IMR-90 (cell line): ENCODE data around the gene KMT2C.
"Not testable (repeated sequence)": the region's sequence is repeated elsewhere in the genome, so short reads cannot be mapped to it uniquely, and the experiment has no call there.

Source experiments
- BHLHE40 ChIP-seq: fragments of 150-350 bp; IDR thresholded peaks from 2 replicates; pipeline ENCODE4 v1.6.1; 2016; ENCODE audit warnings: mild to moderate bottlenecking, low read depth, low read length
- CEBPB ChIP-seq: IDR thresholded peaks from 2 replicates; pipeline ENCODE4 v1.6.1; 2012; ENCODE audit warnings: low read depth, low read length, improper control_type of control experiment
- FOS ChIP-seq: fragments of 150-350 bp; IDR thresholded peaks from 2 replicates; pipeline ENCODE4 v1.6.1; 2016; ENCODE audit warnings: low read depth, low read length
- MAFK ChIP-seq: IDR thresholded peaks from 2 replicates; pipeline ENCODE4 v1.6.1; 2012; ENCODE audit warnings: low read depth, low read length, improper control_type of control experiment
- MXI1 ChIP-seq: IDR thresholded peaks from 2 replicates; pipeline ENCODE4 v1.6.1; 2012; ENCODE audit warnings: low read depth, mild to moderate bottlenecking, low read length, moderate library complexity, borderline replicate concordance
- NFE2L2 ChIP-seq: fragments of 150-350 bp; IDR thresholded peaks from 2 replicates; pipeline ENCODE4 v1.6.1; 2016; ENCODE audit warnings: low read depth, mild to moderate bottlenecking, low read length
- POLR2A ChIP-seq: IDR thresholded peaks from 2 replicates; pipeline ENCODE4 v1.6.1; 2012; ENCODE audit warnings: mild to moderate bottlenecking, low read depth, low read length
- RAD21 ChIP-seq: IDR thresholded peaks from 2 replicates; pipeline ENCODE4 v1.6.1; 2012; ENCODE audit warnings: low read length, improper control_type of control experiment
- RCOR1 ChIP-seq: IDR thresholded peaks from 2 replicates; pipeline ENCODE4 v1.6.1; 2012; ENCODE audit warnings: mild to moderate bottlenecking, low read length, improper control_type of control experiment; ENCODE audit not compliant: insufficient replicate concordance
- RFX5 ChIP-seq: IDR thresholded peaks from 2 replicates; pipeline ENCODE4 v1.8.0; 2012; ENCODE audit warnings: low read depth, mild to moderate bottlenecking, low read length, moderate library complexity
- TF ChIP-seq, protein P1 (sequence below): conservative IDR thresholded peaks from 2 replicates; pipeline ENCODE4 v1.5.1; 2012; ENCODE audit warnings: mild to moderate bottlenecking, low read depth, low read length, improper control_type of control experiment
- TF ChIP-seq, protein P2 (sequence below): fragments of 150-350 bp; IDR thresholded peaks from 2 replicates; pipeline ENCODE4 v1.6.1; 2017; ENCODE audit warnings: mild to moderate bottlenecking, antibody characterized with exemption, low read length, low read depth

DNA sequence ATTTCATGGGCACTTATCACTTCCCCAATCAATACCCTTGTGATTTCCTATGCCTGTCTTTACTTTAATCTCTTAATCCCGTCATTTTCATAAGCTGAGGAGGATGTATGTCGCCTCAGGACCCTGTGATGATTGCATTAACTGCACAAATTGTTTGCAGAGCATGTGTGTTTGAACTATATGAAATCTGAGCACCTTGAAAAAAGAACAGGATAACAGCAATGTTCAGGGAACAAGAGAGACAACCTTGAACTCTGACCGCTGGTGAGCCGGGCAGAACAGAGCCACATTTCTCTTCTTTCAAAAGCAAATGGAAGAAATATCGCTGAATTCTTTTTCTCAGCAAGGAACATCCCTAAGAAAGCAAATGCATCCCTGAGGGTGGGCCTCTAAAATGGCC is 84.1 kb downstream of the KMT2C start:
- TF ChIP-seq NFE2L2, POLR2A, BHLHE40, RAD21, RFX5, RCOR1, MXI1, MAFK, FOS, CEBPB: not testable (repeated sequence)
- TF ChIP-seq, protein P1, sequence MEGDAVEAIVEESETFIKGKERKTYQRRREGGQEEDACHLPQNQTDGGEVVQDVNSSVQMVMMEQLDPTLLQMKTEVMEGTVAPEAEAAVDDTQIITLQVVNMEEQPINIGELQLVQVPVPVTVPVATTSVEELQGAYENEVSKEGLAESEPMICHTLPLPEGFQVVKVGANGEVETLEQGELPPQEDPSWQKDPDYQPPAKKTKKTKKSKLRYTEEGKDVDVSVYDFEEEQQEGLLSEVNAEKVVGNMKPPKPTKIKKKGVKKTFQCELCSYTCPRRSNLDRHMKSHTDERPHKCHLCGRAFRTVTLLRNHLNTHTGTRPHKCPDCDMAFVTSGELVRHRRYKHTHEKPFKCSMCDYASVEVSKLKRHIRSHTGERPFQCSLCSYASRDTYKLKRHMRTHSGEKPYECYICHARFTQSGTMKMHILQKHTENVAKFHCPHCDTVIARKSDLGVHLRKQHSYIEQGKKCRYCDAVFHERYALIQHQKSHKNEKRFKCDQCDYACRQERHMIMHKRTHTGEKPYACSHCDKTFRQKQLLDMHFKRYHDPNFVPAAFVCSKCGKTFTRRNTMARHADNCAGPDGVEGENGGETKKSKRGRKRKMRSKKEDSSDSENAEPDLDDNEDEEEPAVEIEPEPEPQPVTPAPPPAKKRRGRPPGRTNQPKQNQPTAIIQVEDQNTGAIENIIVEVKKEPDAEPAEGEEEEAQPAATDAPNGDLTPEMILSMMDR = not testable (repeated sequence)
- TF ChIP-seq, protein P2, sequence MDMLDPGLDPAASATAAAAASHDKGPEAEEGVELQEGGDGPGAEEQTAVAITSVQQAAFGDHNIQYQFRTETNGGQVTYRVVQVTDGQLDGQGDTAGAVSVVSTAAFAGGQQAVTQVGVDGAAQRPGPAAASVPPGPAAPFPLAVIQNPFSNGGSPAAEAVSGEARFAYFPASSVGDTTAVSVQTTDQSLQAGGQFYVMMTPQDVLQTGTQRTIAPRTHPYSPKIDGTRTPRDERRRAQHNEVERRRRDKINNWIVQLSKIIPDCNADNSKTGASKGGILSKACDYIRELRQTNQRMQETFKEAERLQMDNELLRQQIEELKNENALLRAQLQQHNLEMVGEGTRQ = not testable (repeated sequence)
